ENCODE results near the gene MVP. TPM values are rescaled to one million over a fixed set of nuclear protein-coding genes. Genes with fewer than 3 reads are reported as not detected.
"Not testable (repeated sequence)": the region's sequence is repeated elsewhere in the genome, so short reads cannot be mapped to it uniquely, and the experiment has no call there.

MVP gene
- polyA plus RNA-seq, 1 donor from 2014 or later, result 2.5 TPM

- Histone ChIP-seq H3K36me3 (ENCODE audit: insufficient read depth, low read length) (no peaks in the 10 kb centered on the region), H3K27me3 (ENCODE audit: insufficient read depth, low read depth, low read length) (no peaks in the 10 kb centered on the region), H3F3A (ENCODE audit: insufficient read depth, low read length, poor library complexity, severe bottlenecking) (no peaks in the 10 kb centered on the region), H3K9me3 (ENCODE audit: low read length) (no peaks in the 10 kb centered on the region), H3K9me2 (ENCODE audit: insufficient read depth, low read length) (no peaks in the 10 kb centered on the region), H3K4me2 (ENCODE audit: low read length) (no peak overlapping the region), H3K9ac (ENCODE audit: low read length) (no peak overlapping the region), H3K79me2 (replicated peaks; ENCODE audit: insufficient read depth, low read length) (no peaks in the 10 kb centered on the region), H3K27ac (ENCODE audit: low read length) (no peak overlapping the region), H3K4me3 (ENCODE audit: low read length) (no peak overlapping the region), H2AFZ (ENCODE audit: low read depth, low read length) (no peak overlapping the region), H4K20me1 (ENCODE audit: insufficient read depth) (no peaks in the 10 kb centered on the region)
- TF ChIP-seq EZH2 (IDR thresholded peaks at IDR 0.05; ENCODE audit: borderline replicate concordance, insufficient read depth, low read length, poor library complexity, severe bottlenecking) (no peak), RAD21 (conservative IDR thresholded peaks at IDR 0.05) (no peak), MXI1 (conservative IDR thresholded peaks at IDR 0.05; ENCODE audit: poor library complexity, severe bottlenecking) (no peak), TAF1 (IDR thresholded peaks at IDR 0.05; ENCODE audit: low read depth) (no peak), EP300 (conservative IDR thresholded peaks at IDR 0.05; ENCODE audit: poor library complexity, severe bottlenecking) (no peak), CTCF (IDR thresholded peaks at IDR 0.05; ENCODE audit: poor library complexity, severe bottlenecking) (no peak)
Measured at GRCh38 chr16:29784157-29784556, 36.1 kb upstream of the MVP start.

- Histone ChIP-seq H3F3A (ENCODE audit: insufficient read depth, low read length, poor library complexity, severe bottlenecking) (no peaks in the 10 kb centered on the region), H3K9ac (ENCODE audit: low read length) (no peak overlapping the region), H3K79me2 (replicated peaks; ENCODE audit: insufficient read depth, low read length) (no peaks in the 10 kb centered on the region), H3K27me3 (ENCODE audit: insufficient read depth, low read depth, low read length) (no peaks in the 10 kb centered on the region), H3K27ac (ENCODE audit: low read length) (no peak overlapping the region), H3K4me2 (ENCODE audit: low read length) (no peak overlapping the region), H2AFZ (ENCODE audit: low read depth, low read length) (no peak overlapping the region), H4K20me1 (ENCODE audit: insufficient read depth) (no peaks in the 10 kb centered on the region), H3K36me3 (ENCODE audit: insufficient read depth, low read length) (no peaks in the 10 kb centered on the region), H3K9me2 (ENCODE audit: insufficient read depth, low read length) (no peaks in the 10 kb centered on the region), H3K4me3 (ENCODE audit: low read length) (no peak overlapping the region), H3K9me3 (ENCODE audit: low read length) (no peaks in the 10 kb centered on the region)
- no peak for TF ChIP-seq MXI1 (conservative IDR thresholded peaks at IDR 0.05; ENCODE audit: poor library complexity, severe bottlenecking)
- peak; percentile 48 for TF ChIP-seq CTCF (IDR thresholded peaks at IDR 0.05; ENCODE audit: poor library complexity, severe bottlenecking)
- TF ChIP-seq TAF1 (IDR thresholded peaks at IDR 0.05; ENCODE audit: low read depth), result no peak
Measured at GRCh38 chr16:29784901-29785500, 35.3 kb upstream of the MVP start.

DNA sequence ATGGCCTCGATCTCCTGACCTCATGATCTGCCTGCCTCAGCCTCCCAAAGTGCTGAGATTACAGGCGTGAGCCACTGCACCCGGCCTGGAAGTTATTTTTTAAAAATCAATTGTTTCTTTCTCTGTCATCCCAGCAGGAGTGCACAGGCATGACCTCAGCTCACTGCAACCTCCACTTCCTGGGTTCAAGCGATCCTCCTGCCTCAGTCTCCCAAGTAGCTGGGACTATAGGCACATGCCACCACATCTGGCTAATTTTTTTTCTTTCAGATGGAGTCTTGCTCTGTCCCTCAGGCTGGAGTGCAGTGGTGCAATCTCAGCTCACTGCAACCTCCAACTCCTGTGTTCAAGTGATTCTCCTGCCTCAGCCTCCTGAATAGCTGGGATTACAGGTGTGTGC lies 33.1 kb upstream of the MVP start:
- not testable (repeated sequence) for H3K27me3 ChIP-seq (ENCODE audit: insufficient read depth, low read depth, low read length); H3K4me3 ChIP-seq (ENCODE audit: low read length); H3K4me2 ChIP-seq (ENCODE audit: low read length); H3K36me3 ChIP-seq (ENCODE audit: insufficient read depth, low read length); H3K9ac ChIP-seq (ENCODE audit: low read length); H3K27ac ChIP-seq (ENCODE audit: low read length); H4K20me1 ChIP-seq (ENCODE audit: insufficient read depth); H3F3A ChIP-seq (ENCODE audit: insufficient read depth, low read length, poor library complexity, severe bottlenecking); H3K9me2 ChIP-seq (ENCODE audit: insufficient read depth, low read length); H3K9me3 ChIP-seq (ENCODE audit: low read length); H2AFZ ChIP-seq (ENCODE audit: low read depth, low read length)
- peaks cover 14% of the 10 kb centered on the region for H3K79me2 ChIP-seq (replicated peaks; ENCODE audit: insufficient read depth, low read length)

All from neural cell (in vitro differentiated cells).